ENCODE data around the gene RAC2.
"Not testable (repeated sequence)": the region's sequence is repeated elsewhere in the genome, so short reads cannot be mapped to it uniquely, and the experiment has no call there.

RAC2 gene

GRCh38 chr22:37251836-37252235 lies 7.8 kb upstream of the RAC2 start:
- H3K9ac ChIP-seq (ENCODE audit: low read depth, low read length); H3K4me3 ChIP-seq (ENCODE audit: low read length); H3K4me1 ChIP-seq (ENCODE audit: insufficient read depth, low read length); H3K27me3 ChIP-seq (ENCODE audit: insufficient read depth, low read length); H3K9me3 ChIP-seq (ENCODE audit: insufficient read depth, low read depth, low read length); H3K36me3 ChIP-seq (ENCODE audit: insufficient read depth, low read depth, low read length); H3K27ac ChIP-seq (ENCODE audit: low read length): not testable (repeated sequence)

- H3K4me3 ChIP-seq (ENCODE audit: low read length), result no peak overlapping the region
- no peaks in the 10 kb centered on the region for H3K36me3 ChIP-seq (ENCODE audit: insufficient read depth, low read depth, low read length)
Measured at GRCh38 chr22:37249986-37250385, 5.9 kb upstream of the RAC2 start.

GRCh38 chr22:37248251-37248650 lies 4.2 kb upstream of the RAC2 start:
- Histone ChIP-seq H3K9ac (ENCODE audit: low read depth, low read length) (no peak overlapping the region), H3K9me3 (ENCODE audit: insufficient read depth, low read depth, low read length) (no peaks in the 10 kb centered on the region), H3K4me1 (ENCODE audit: insufficient read depth, low read length) (no peaks in the 10 kb centered on the region), H3K27ac (ENCODE audit: low read length) (no peak overlapping the region), H3K27me3 (ENCODE audit: insufficient read depth, low read length) (no peaks in the 10 kb centered on the region), H3K4me3 (ENCODE audit: low read length) (no peak overlapping the region), H3K36me3 (ENCODE audit: insufficient read depth, low read depth, low read length) (no peaks in the 10 kb centered on the region)

More at GRCh38 chr22:37249986-37250385, 5.9 kb upstream of the RAC2 start:
- Histone ChIP-seq H3K27ac (ENCODE audit: low read length) (no peak overlapping the region), H3K27me3 (ENCODE audit: insufficient read depth, low read length) (no peaks in the 10 kb centered on the region; the same call in 1 of the 2 replicates), H3K9me3 (ENCODE audit: insufficient read depth, low read depth, low read length) (no peaks in the 10 kb centered on the region), H3K4me1 (ENCODE audit: insufficient read depth, low read length) (no peaks in the 10 kb centered on the region), H3K9ac (ENCODE audit: low read depth, low read length) (no peak overlapping the region)

- Histone ChIP-seq H3K9me3 (ENCODE audit: insufficient read depth, low read depth, low read length) (no peaks in the 10 kb centered on the region), H3K9ac (ENCODE audit: low read depth, low read length) (no peak overlapping the region), H3K27ac (ENCODE audit: low read length) (no peak overlapping the region), H3K4me3 (ENCODE audit: low read length) (no peak overlapping the region), H3K36me3 (ENCODE audit: insufficient read depth, low read depth, low read length) (no peaks in the 10 kb centered on the region), H3K4me1 (ENCODE audit: insufficient read depth, low read length) (no peaks in the 10 kb centered on the region), H3K27me3 (ENCODE audit: insufficient read depth, low read length) (no peaks in the 10 kb centered on the region)
Measured at GRCh38 chr22:37245740-37246139, 1.7 kb upstream of the RAC2 start.

GRCh38 chr22:37244922-37245722 lies 1.1 kb upstream of the RAC2 start:
- Histone ChIP-seq H3K27ac (ENCODE audit: low read length) (no peak overlapping the region), H3K9ac (ENCODE audit: low read depth, low read length) (no peak overlapping the region), H3K4me3 (ENCODE audit: low read length) (no peak overlapping the region), H3K27me3 (ENCODE audit: insufficient read depth, low read length) (no peaks in the 10 kb centered on the region), H3K9me3 (ENCODE audit: insufficient read depth, low read depth, low read length) (no peaks in the 10 kb centered on the region), H3K36me3 (ENCODE audit: insufficient read depth, low read depth, low read length) (no peaks in the 10 kb centered on the region), H3K4me1 (ENCODE audit: insufficient read depth, low read length) (no peaks in the 10 kb centered on the region)

GRCh38 chr22:37243402-37244113 lies 511 bp downstream of the RAC2 start:
- peak overlapping the region; percentile 41; the same call in 1 of the 2 replicates for H3K4me3 ChIP-seq (ENCODE audit: low read length)
- H3K4me1 ChIP-seq (ENCODE audit: insufficient read depth, low read length), result no peaks in the 10 kb centered on the region
- no peak overlapping the region for H3K9ac ChIP-seq (ENCODE audit: low read depth, low read length)
- no peaks in the 10 kb centered on the region for H3K27me3 ChIP-seq (ENCODE audit: insufficient read depth, low read length)
- H3K36me3 ChIP-seq (ENCODE audit: insufficient read depth, low read depth, low read length), result no peaks in the 10 kb centered on the region
- H3K9me3 ChIP-seq (ENCODE audit: insufficient read depth, low read depth, low read length), result no peaks in the 10 kb centered on the region
- H3K27ac ChIP-seq (ENCODE audit: low read length), result no peak overlapping the region

- Histone ChIP-seq H3K4me1 (ENCODE audit: insufficient read depth, low read length) (no peaks in the 10 kb centered on the region), H3K9ac (ENCODE audit: low read depth, low read length) (no peak overlapping the region)
Measured at GRCh38 chr22:37242395-37242918, 1.6 kb downstream of the RAC2 start.

GRCh38 chr22:37241351-37242142 lies 2.5 kb downstream of the RAC2 start:
- Histone ChIP-seq H3K27ac (ENCODE audit: low read length) (no peak overlapping the region), H3K36me3 (ENCODE audit: insufficient read depth, low read depth, low read length) (no peaks in the 10 kb centered on the region)

More at GRCh38 chr22:37242395-37242918, 1.6 kb downstream of the RAC2 start:
- Histone ChIP-seq H3K4me3 (ENCODE audit: low read length) (no peak overlapping the region), H3K27me3 (ENCODE audit: insufficient read depth, low read length) (no peaks in the 10 kb centered on the region), H3K27ac (ENCODE audit: low read length) (no peak overlapping the region), H3K9me3 (ENCODE audit: insufficient read depth, low read depth, low read length) (no peaks in the 10 kb centered on the region), H3K36me3 (ENCODE audit: insufficient read depth, low read depth, low read length) (no peaks in the 10 kb centered on the region)

GRCh38 chr22:37240941-37241320 lies 3.1 kb downstream of the RAC2 start:
- Histone ChIP-seq H3K36me3 (ENCODE audit: insufficient read depth, low read depth, low read length) (no peaks in the 10 kb centered on the region), H3K4me3 (ENCODE audit: low read length) (no peak overlapping the region), H3K9me3 (ENCODE audit: insufficient read depth, low read depth, low read length) (no peaks in the 10 kb centered on the region), H3K4me1 (ENCODE audit: insufficient read depth, low read length) (no peaks in the 10 kb centered on the region), H3K27me3 (ENCODE audit: insufficient read depth, low read length) (no peaks in the 10 kb centered on the region), H3K9ac (ENCODE audit: low read depth, low read length) (no peak overlapping the region), H3K27ac (ENCODE audit: low read length) (no peak overlapping the region)

More at GRCh38 chr22:37241351-37242142, 2.5 kb downstream of the RAC2 start:
- H3K9me3 ChIP-seq (ENCODE audit: insufficient read depth, low read depth, low read length), result no peaks in the 10 kb centered on the region
- H3K9ac ChIP-seq (ENCODE audit: low read depth, low read length), result no peak overlapping the region
- H3K27me3 ChIP-seq (ENCODE audit: insufficient read depth, low read length), result no peaks in the 10 kb centered on the region
- H3K4me1 ChIP-seq (ENCODE audit: insufficient read depth, low read length), result no peaks in the 10 kb centered on the region
- H3K4me3 ChIP-seq (ENCODE audit: low read length), result no peak overlapping the region

GRCh38 chr22:37240240-37240940 lies 3.7 kb downstream of the RAC2 start:
- Histone ChIP-seq H3K36me3 (ENCODE audit: insufficient read depth, low read depth, low read length) (no peaks in the 10 kb centered on the region), H3K4me1 (ENCODE audit: insufficient read depth, low read length) (no peaks in the 10 kb centered on the region), H3K9me3 (ENCODE audit: insufficient read depth, low read depth, low read length) (no peaks in the 10 kb centered on the region), H3K4me3 (ENCODE audit: low read length) (no peak overlapping the region), H3K9ac (ENCODE audit: low read depth, low read length) (no peak overlapping the region), H3K27ac (ENCODE audit: low read length) (no peak overlapping the region), H3K27me3 (ENCODE audit: insufficient read depth, low read length) (no peaks in the 10 kb centered on the region)

Measured in iPS-20b (cell line).